Measurements from ENCODE around the gene WDR46.

The WDR46 gene

GRCh38 chr6:33294086-33294823 lies 5.2 kb upstream of the WDR46 start:
- TF ChIP-seq FOXP2 (optimal IDR thresholded peaks at IDR 0.05; ENCODE audit: borderline replicate concordance, extremely low read depth, extremely low read length, insufficient read depth), result no peak
- TF ChIP-seq POLR2AphosphoS5 (IDR thresholded peaks at IDR 0.05; ENCODE audit: low read depth, low read length), result no peak
- TF ChIP-seq TAF1 (IDR thresholded peaks at IDR 0.05; ENCODE audit: borderline replicate concordance, insufficient read depth, low read length), result no peak
- TF ChIP-seq REST (IDR thresholded peaks at IDR 0.05; ENCODE audit: insufficient read depth in 1 of 2, low read depth in 2 of 2, low read length in 2 of 2), result no peak
- no peak for TF ChIP-seq SIN3A (IDR thresholded peaks at IDR 0.05; ENCODE audit: borderline replicate concordance, insufficient read depth, low read length)

- TF ChIP-seq SIN3A (IDR thresholded peaks at IDR 0.05; ENCODE audit: borderline replicate concordance, insufficient read depth, low read length) (no peak), POLR2AphosphoS5 (IDR thresholded peaks at IDR 0.05; ENCODE audit: low read depth, low read length) (peak; percentile 51), FOXP2 (optimal IDR thresholded peaks at IDR 0.05; ENCODE audit: borderline replicate concordance, extremely low read depth, extremely low read length, insufficient read depth) (no peak), TAF1 (IDR thresholded peaks at IDR 0.05; ENCODE audit: borderline replicate concordance, insufficient read depth, low read length) (no peak), REST (IDR thresholded peaks at IDR 0.05; ENCODE audit: insufficient read depth in 1 of 2, low read depth in 2 of 2, low read length in 2 of 2) (no peak)
Measured at GRCh38 chr6:33292996-33293682, 4.1 kb upstream of the WDR46 start.

- TF ChIP-seq REST (IDR thresholded peaks at IDR 0.05; ENCODE audit: insufficient read depth in 1 of 2, low read depth in 2 of 2, low read length in 2 of 2), result no peak
- TF ChIP-seq FOXP2 (optimal IDR thresholded peaks at IDR 0.05; ENCODE audit: borderline replicate concordance, extremely low read depth, extremely low read length, insufficient read depth), result no peak
- TF ChIP-seq SIN3A (IDR thresholded peaks at IDR 0.05; ENCODE audit: borderline replicate concordance, insufficient read depth, low read length), result no peak
- TF ChIP-seq POLR2AphosphoS5 (IDR thresholded peaks at IDR 0.05; ENCODE audit: low read depth, low read length), result peak; percentile 50; the same call in 1 of the 2 replicates
- no peak for TF ChIP-seq TAF1 (IDR thresholded peaks at IDR 0.05; ENCODE audit: borderline replicate concordance, insufficient read depth, low read length)
Measured at GRCh38 chr6:33290459-33290858, 1.4 kb upstream of the WDR46 start.

- TF ChIP-seq POLR2AphosphoS5 (IDR thresholded peaks at IDR 0.05; ENCODE audit: low read depth, low read length) (no peak), TAF1 (IDR thresholded peaks at IDR 0.05; ENCODE audit: borderline replicate concordance, insufficient read depth, low read length) (no peak), FOXP2 (optimal IDR thresholded peaks at IDR 0.05; ENCODE audit: borderline replicate concordance, extremely low read depth, extremely low read length, insufficient read depth) (no peak), SIN3A (IDR thresholded peaks at IDR 0.05; ENCODE audit: borderline replicate concordance, insufficient read depth, low read length) (no peak), REST (IDR thresholded peaks at IDR 0.05; ENCODE audit: insufficient read depth in 1 of 2, low read depth in 2 of 2, low read length in 2 of 2) (no peak)
Measured at GRCh38 chr6:33289784-33290315, 811 bp upstream of the WDR46 start.
